ENCODE measurements around the gene RSBN1. TPM values are rescaled to one million over a fixed set of nuclear protein-coding genes. Genes with fewer than 3 reads are reported as not detected.

Gene RSBN1
- total and polyA plus RNA-seq, 2 donors (not counting 1 experiment from before 2014, with no cell fraction given): 9.4 to 10.2 TPM

- Histone ChIP-seq H3K4me1 (ENCODE audit: control insufficient read depth, extremely low read depth, insufficient read depth, low read length) (no peaks in the 10 kb centered on the region), H3K4me2 (ENCODE audit: extremely low read depth, insufficient read depth, low read length) (no peak overlapping the region), H3K79me2 (ENCODE audit: control insufficient read depth, insufficient read depth, low read length) (no peaks in the 10 kb centered on the region), H2AFZ (ENCODE audit: low read length) (no peak overlapping the region), H3K27me3 (ENCODE audit: control insufficient read depth, insufficient read depth, low read length) (no peaks in the 10 kb centered on the region), H4K20me1 (ENCODE audit: control insufficient read depth, extremely low read depth, insufficient read depth, low read length) (no peaks in the 10 kb centered on the region), H3K9me3 (ENCODE audit: control insufficient read depth, insufficient read depth, low read depth, low read length) (no peaks in the 10 kb centered on the region), H3K4me3 (replicated peaks in 1 of 4; ENCODE audit: control extremely low read depth in 1 of 4, insufficient read depth in 1 of 4, low read depth in 3 of 4, low read length in 4 of 4) (no peak overlapping the region), H3K36me3 (ENCODE audit: control insufficient read depth, insufficient read depth, low read length) (no peaks in the 10 kb centered on the region), H3K9ac (ENCODE audit: insufficient read depth, low read length) (no peak overlapping the region), H3K27ac (ENCODE audit: insufficient read depth, low read length) (no peak overlapping the region)
- TF ChIP-seq CTCF (conservative IDR thresholded peaks at IDR 0.05 in 1 of 2, IDR thresholded peaks at IDR 0.05 in 1 of 2; ENCODE audit: low read depth in 1 of 2, low read length in 2 of 2) (no peak), EZH2 (IDR thresholded peaks at IDR 0.05; ENCODE audit: low read length, missing control alignments) (no peak)
- peak in 1 of 2 donors; percentile 66 for DNase-seq (ENCODE audit: low read depth in 2 of 2)
These were observed 64.9 kb downstream of the RSBN1 start for GRCh38 chr1:113747376-113747775.

GRCh38 chr1:113745425-113745824 is 66.9 kb downstream of the RSBN1 start:
- TF ChIP-seq CTCF (conservative IDR thresholded peaks at IDR 0.05 in 1 of 2, IDR thresholded peaks at IDR 0.05 in 1 of 2; ENCODE audit: low read depth in 1 of 2, low read length in 2 of 2) (no peak), EZH2 (IDR thresholded peaks at IDR 0.05; ENCODE audit: low read length, missing control alignments) (no peak)
- no peak overlapping the region for H3K4me2 ChIP-seq (ENCODE audit: extremely low read depth, insufficient read depth, low read length)
- H3K9me3 ChIP-seq (ENCODE audit: control insufficient read depth, insufficient read depth, low read depth, low read length): no peaks in the 10 kb centered on the region
- no peaks in the 10 kb centered on the region for H4K20me1 ChIP-seq (ENCODE audit: control insufficient read depth, extremely low read depth, insufficient read depth, low read length)
- no peaks in the 10 kb centered on the region for H3K79me2 ChIP-seq (ENCODE audit: control insufficient read depth, insufficient read depth, low read length)
- DNase-seq (ENCODE audit: low read depth in 2 of 2): no peak
- H3K36me3 ChIP-seq (ENCODE audit: control insufficient read depth, insufficient read depth, low read length): no peaks in the 10 kb centered on the region
- no peak overlapping the region for H3K27ac ChIP-seq (ENCODE audit: insufficient read depth, low read length)
- H3K9ac ChIP-seq (ENCODE audit: insufficient read depth, low read length): no peak overlapping the region
- H3K4me1 ChIP-seq (ENCODE audit: control insufficient read depth, extremely low read depth, insufficient read depth, low read length): no peaks in the 10 kb centered on the region
- no peak overlapping the region for H3K4me3 ChIP-seq (replicated peaks in 1 of 4; ENCODE audit: control extremely low read depth in 1 of 4, insufficient read depth in 1 of 4, low read depth in 3 of 4, low read length in 4 of 4)
- H3K27me3 ChIP-seq (ENCODE audit: control insufficient read depth, insufficient read depth, low read length): no peaks in the 10 kb centered on the region
- H2AFZ ChIP-seq (ENCODE audit: low read length): no peak overlapping the region

GRCh38 chr1:113744114-113744513 is 68.2 kb downstream of the RSBN1 start:
- Histone ChIP-seq H3K9me3 (ENCODE audit: control insufficient read depth, insufficient read depth, low read depth, low read length) (no peaks in the 10 kb centered on the region), H3K4me2 (ENCODE audit: extremely low read depth, insufficient read depth, low read length) (no peak overlapping the region), H3K79me2 (ENCODE audit: control insufficient read depth, insufficient read depth, low read length) (no peaks in the 10 kb centered on the region), H3K9ac (ENCODE audit: insufficient read depth, low read length) (no peak overlapping the region), H3K4me3 (replicated peaks in 1 of 4; ENCODE audit: control extremely low read depth in 1 of 4, insufficient read depth in 1 of 4, low read depth in 3 of 4, low read length in 4 of 4) (no peak overlapping the region), H3K27ac (ENCODE audit: insufficient read depth, low read length) (no peak overlapping the region), H4K20me1 (ENCODE audit: control insufficient read depth, extremely low read depth, insufficient read depth, low read length) (no peaks in the 10 kb centered on the region), H3K27me3 (ENCODE audit: control insufficient read depth, insufficient read depth, low read length) (no peaks in the 10 kb centered on the region), H3K36me3 (ENCODE audit: control insufficient read depth, insufficient read depth, low read length) (no peaks in the 10 kb centered on the region), H3K4me1 (ENCODE audit: control insufficient read depth, extremely low read depth, insufficient read depth, low read length) (no peaks in the 10 kb centered on the region), H2AFZ (ENCODE audit: low read length) (no peak overlapping the region)
- DNase-seq (ENCODE audit: low read depth in 2 of 2): no peak
- TF ChIP-seq CTCF (conservative IDR thresholded peaks at IDR 0.05 in 1 of 2, IDR thresholded peaks at IDR 0.05 in 1 of 2; ENCODE audit: low read depth in 1 of 2, low read length in 2 of 2) (no peak), EZH2 (IDR thresholded peaks at IDR 0.05; ENCODE audit: low read length, missing control alignments) (no peak)

All from fibroblast of lung (primary cell).